Hepatocyte (in vitro differentiated cells): Measurements from ENCODE around the gene TMEM89.

ENCODE experiments used
- EZH2 ChIP-seq: fragments of 200-600 bp; sonication (generic); IDR thresholded peaks from 2 replicates; pipeline ENCODE4 v1.6.1; 2016; ENCODE audit warnings: antibody characterized with exemption, mild to moderate bottlenecking, borderline replicate concordance
- TF ChIP-seq, protein P1 (sequence below): fragments of 200-600 bp; sonication (generic); IDR thresholded peaks from 2 replicates; pipeline ENCODE4 v1.5.1; 2016; ENCODE audit warnings: antibody characterized with exemption, mild to moderate bottlenecking; ENCODE audit not compliant: poor library complexity

DNA sequence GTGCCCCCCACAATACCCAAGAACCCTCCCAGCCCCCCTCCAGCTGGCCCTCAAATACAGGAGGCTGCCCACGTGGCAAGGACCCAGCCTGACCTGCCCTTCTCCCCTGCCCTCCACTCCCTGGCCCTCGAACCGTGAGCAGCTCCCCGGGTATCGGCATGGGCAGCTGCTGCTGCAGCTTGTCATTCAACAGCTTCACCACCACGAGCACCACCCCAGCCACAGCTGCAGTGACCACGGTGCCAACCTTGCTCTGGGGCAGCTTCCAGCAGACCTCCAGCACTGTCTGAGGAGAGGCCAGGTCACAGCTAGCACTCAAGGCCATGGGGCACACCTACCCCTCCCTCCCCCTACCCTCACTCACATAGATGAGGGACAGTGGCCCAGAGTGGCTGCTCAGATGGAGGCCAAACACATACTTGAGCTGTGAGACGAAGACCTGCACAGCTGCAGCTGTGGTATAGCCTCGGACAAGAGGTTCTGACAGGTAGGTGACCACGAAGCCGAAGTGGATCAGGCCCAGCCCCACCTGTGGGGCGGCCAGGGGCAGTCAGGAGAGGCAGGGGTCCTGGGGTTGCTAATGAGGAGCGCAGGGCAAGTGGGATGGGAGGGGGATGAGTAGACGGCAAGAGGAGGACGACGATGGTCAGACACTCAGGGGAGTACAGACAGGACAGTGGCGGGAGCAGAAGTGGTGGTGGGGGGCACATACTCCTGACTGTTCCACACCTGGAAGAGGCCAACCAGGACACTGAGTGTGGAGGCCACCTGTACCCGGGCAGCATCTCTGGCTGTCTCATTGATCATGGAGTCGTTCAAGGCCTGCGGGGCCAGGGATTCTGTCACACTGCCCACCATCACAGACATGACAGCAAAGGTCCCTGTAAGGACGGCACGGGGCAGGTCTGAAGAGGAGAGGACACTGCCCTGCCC is 10.2 kb upstream of the TMEM89 start:
- TF ChIP-seq EZH2 = no peak
- TF ChIP-seq, protein P1, sequence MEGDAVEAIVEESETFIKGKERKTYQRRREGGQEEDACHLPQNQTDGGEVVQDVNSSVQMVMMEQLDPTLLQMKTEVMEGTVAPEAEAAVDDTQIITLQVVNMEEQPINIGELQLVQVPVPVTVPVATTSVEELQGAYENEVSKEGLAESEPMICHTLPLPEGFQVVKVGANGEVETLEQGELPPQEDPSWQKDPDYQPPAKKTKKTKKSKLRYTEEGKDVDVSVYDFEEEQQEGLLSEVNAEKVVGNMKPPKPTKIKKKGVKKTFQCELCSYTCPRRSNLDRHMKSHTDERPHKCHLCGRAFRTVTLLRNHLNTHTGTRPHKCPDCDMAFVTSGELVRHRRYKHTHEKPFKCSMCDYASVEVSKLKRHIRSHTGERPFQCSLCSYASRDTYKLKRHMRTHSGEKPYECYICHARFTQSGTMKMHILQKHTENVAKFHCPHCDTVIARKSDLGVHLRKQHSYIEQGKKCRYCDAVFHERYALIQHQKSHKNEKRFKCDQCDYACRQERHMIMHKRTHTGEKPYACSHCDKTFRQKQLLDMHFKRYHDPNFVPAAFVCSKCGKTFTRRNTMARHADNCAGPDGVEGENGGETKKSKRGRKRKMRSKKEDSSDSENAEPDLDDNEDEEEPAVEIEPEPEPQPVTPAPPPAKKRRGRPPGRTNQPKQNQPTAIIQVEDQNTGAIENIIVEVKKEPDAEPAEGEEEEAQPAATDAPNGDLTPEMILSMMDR = no peak
